Neuronal stem cell (in vitro differentiated cells): ENCODE data around the gene ECSCR.

Source experiments
- DNase-seq: peaks from one replicate; pipeline ENCODE4 v3.0.0-alpha.2; 2013; ENCODE audit warnings: low spot score
- H2AFZ ChIP-seq: one replicate; pipeline ENCODE4 v1.6.1; 2013; ENCODE audit warnings: mild to moderate bottlenecking, low read length, inconsistent platforms
- H2AK5ac ChIP-seq: 2 replicates; pipeline ENCODE4 v1.6.1; 2013; ENCODE audit warnings: low read depth, mild to moderate bottlenecking, inconsistent platforms, low read length, moderate library complexity, mixed read lengths
- H2BK120ac ChIP-seq: 2 replicates; pipeline ENCODE4 v1.6.1; 2013; ENCODE audit warnings: low read depth, mild to moderate bottlenecking, inconsistent platforms, low read length, moderate library complexity, mixed read lengths
- H2BK12ac ChIP-seq: one replicate; pipeline ENCODE4 v1.6.1; 2013; ENCODE audit warnings: low read length, inconsistent platforms
- H2BK15ac ChIP-seq: 2 replicates; pipeline ENCODE4 v1.6.1; 2013; ENCODE audit warnings: mild to moderate bottlenecking, low read length, inconsistent platforms, mixed read lengths
- H2BK5ac ChIP-seq: one replicate; pipeline ENCODE4 v1.6.1; 2013; ENCODE audit warnings: inconsistent platforms, mild to moderate bottlenecking, low read length, moderate library complexity
- H3K14ac ChIP-seq: one replicate; pipeline ENCODE4 v1.6.1; 2013; ENCODE audit warnings: low read length, inconsistent platforms
- H3K18ac ChIP-seq: 2 replicates; pipeline ENCODE4 v1.6.1; 2013; ENCODE audit warnings: low read length, inconsistent platforms
- H3K23ac ChIP-seq: 2 replicates; pipeline ENCODE4 v1.6.1; 2013; ENCODE audit warnings: low read depth, mild to moderate bottlenecking, mixed read lengths, low read length, inconsistent platforms; ENCODE audit not compliant: poor library complexity
- H3K27ac ChIP-seq: replicated peaks from 3 replicates; pipeline ENCODE4 v1.5.1; 2013; ENCODE audit warnings: low read length, inconsistent platforms
- H3K27me3 ChIP-seq, 3 experiments: 2 replicates each; pipeline ENCODE4 v1.6.1; 2013; ENCODE audit warnings: low read length in 3 of 3, mild to moderate bottlenecking in 2 of 3, inconsistent platforms in 1 of 3, low read depth in 1 of 3, mixed read lengths in 1 of 3, moderate library complexity in 1 of 3; ENCODE audit not compliant: control insufficient read depth in 3 of 3, insufficient read depth in 3 of 3
- H3K36me3 ChIP-seq, 2 donors: replicated peaks in 1 of 2; 2 replicates each; pipeline ENCODE4 v1.6.1; 2013; ENCODE audit warnings: low read length in 2 of 2; ENCODE audit not compliant: control insufficient read depth in 2 of 2, insufficient read depth in 2 of 2
- H3K4ac ChIP-seq: 2 replicates; pipeline ENCODE4 v1.6.1; 2013; ENCODE audit warnings: inconsistent platforms, mild to moderate bottlenecking, low read length, moderate library complexity
- H3K4me1 ChIP-seq, 2 donors: 1 replicate in 1 of 2; 2 replicates in 1 of 2; pipeline ENCODE4 v1.6.1; 2013; ENCODE audit warnings: low read length in 2 of 2, low read depth in 1 of 2; ENCODE audit not compliant: control insufficient read depth in 2 of 2, insufficient read depth in 1 of 2
- H3K4me2 ChIP-seq: one replicate; pipeline ENCODE4 v1.6.1; 2013; ENCODE audit warnings: mild to moderate bottlenecking, low read length, inconsistent platforms; ENCODE audit not compliant: insufficient read depth, poor library complexity, severe bottlenecking
- H3K4me3 ChIP-seq, 2 donors: 2 replicates each; pipeline ENCODE4 v1.5.1; 2013; ENCODE audit warnings: low read length in 2 of 2, mild to moderate bottlenecking in 2 of 2, inconsistent platforms in 1 of 2, moderate library complexity in 1 of 2
- H3K79me1 ChIP-seq: one replicate; pipeline ENCODE4 v1.6.1; 2013; ENCODE audit warnings: low read depth, mild to moderate bottlenecking, inconsistent platforms, low read length, moderate library complexity
- H3K9ac ChIP-seq: one replicate; pipeline ENCODE4 v1.6.1; 2013; ENCODE audit warnings: mild to moderate bottlenecking, low read depth, low read length, inconsistent platforms; ENCODE audit not compliant: poor library complexity
- H3K9me3 ChIP-seq, 2 donors: replicated peaks in 1 of 2; 2 replicates each; pipeline versions ENCODE3 to v1.6.1; 2013; ENCODE audit warnings: low read length in 2 of 2, mild to moderate bottlenecking in 2 of 2, inconsistent platforms in 1 of 2, low read depth in 1 of 2, mixed read lengths in 1 of 2, moderate library complexity in 1 of 2; ENCODE audit not compliant: control insufficient read depth in 2 of 2, insufficient read depth in 1 of 2
- H4K8ac ChIP-seq: one replicate; pipeline ENCODE4 v1.6.1; 2013; ENCODE audit warnings: low read depth, mild to moderate bottlenecking, inconsistent platforms, low read length, moderate library complexity
- H4K91ac ChIP-seq: one replicate; pipeline ENCODE4 v1.6.1; 2013; ENCODE audit warnings: low read length, low read depth, mild to moderate bottlenecking, inconsistent platforms; ENCODE audit not compliant: poor library complexity
- WGBS, 2 donors: extraction: QIAGEN DNeasy Blood & Tissue Kit; methylation state at CpG; one replicate each; pipeline ENCODE4 v1.1.7; 2013; ENCODE audit warnings: missing lambda C conversion rate in 2 of 2, mixed read lengths in 1 of 2; ENCODE audit not compliant: insufficient read length in 2 of 2, insufficient replicate concordance in 1 of 2; ENCODE audit errors: extremely low coverage in 2 of 2; 5-methylcytosine and 5-hydroxymethylcytosine counted together

ECSCR gene

DNA sequence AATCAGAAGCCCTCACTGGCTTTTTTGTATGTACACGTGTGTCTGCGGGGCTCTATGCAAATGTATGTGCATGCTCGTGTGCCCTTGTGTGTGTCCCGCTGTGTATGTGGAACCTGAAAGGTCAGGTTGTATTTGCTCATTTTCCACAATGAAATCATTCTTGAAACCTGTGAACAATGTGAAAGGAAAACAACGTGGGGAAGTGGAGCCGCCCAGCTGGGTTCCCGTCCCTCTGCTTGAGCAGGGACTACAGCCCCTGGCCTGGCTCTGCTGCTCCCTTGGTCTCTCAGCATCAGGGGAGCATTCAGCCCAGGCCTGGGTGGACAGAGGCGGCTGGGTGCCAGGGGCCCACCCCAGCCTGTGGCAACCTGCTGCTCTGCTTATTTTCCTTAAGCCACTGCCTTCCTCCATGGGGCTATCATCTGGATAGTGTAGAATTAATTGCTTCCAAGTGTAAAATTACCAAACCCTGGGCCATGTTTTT, 3.0 kb downstream of the ECSCR start:
- H2AK5ac ChIP-seq: no peak overlapping the region
- H3K4me1 ChIP-seq: peaks cover 4 to 5% of the 10 kb centered on the region in 2 donors
- no peak overlapping the region for H2BK5ac ChIP-seq
- no CpG with 5 or more reads among the region's 8 CpGs for WGBS, 2 donors
- no peaks in the 10 kb centered on the region for H3K9me3 ChIP-seq
- H2BK15ac ChIP-seq: no peak overlapping the region
- no peak overlapping the region for H3K4me3 ChIP-seq
- no peak overlapping the region for H3K14ac ChIP-seq
- H3K79me1 ChIP-seq: no peaks in the 10 kb centered on the region
- no peaks in the 10 kb centered on the region for H3K36me3 ChIP-seq
- no peak overlapping the region for H2BK12ac ChIP-seq
- no peak for DNase-seq
- no peak overlapping the region for H3K4ac ChIP-seq
- H3K4me2 ChIP-seq: no peak overlapping the region
- no peak overlapping the region for H3K18ac ChIP-seq
- peaks cover 0 to 4% (median 0%) of the 10 kb centered on the region in 3 experiments for H3K27me3 ChIP-seq
- H2AFZ ChIP-seq: peak overlapping the region; percentile 40
- no peak overlapping the region for H3K27ac ChIP-seq
- H4K8ac ChIP-seq: no peak overlapping the region
- H3K23ac ChIP-seq: no peak overlapping the region
- H2BK120ac ChIP-seq: no peak overlapping the region
- no peak overlapping the region for H3K9ac ChIP-seq
- H4K91ac ChIP-seq: no peak overlapping the region

- H2BK12ac ChIP-seq: no peak overlapping the region
- no peak overlapping the region for H3K9ac ChIP-seq
- H3K27me3 ChIP-seq: peaks cover 0 to 4% (median 3%) of the 10 kb centered on the region in 3 experiments
- H4K8ac ChIP-seq: no peak overlapping the region
- H3K4me2 ChIP-seq: no peak overlapping the region
- H3K18ac ChIP-seq: no peak overlapping the region
- peaks cover 4 to 5% of the 10 kb centered on the region in 2 donors for H3K4me1 ChIP-seq
- no CpG with 5 or more reads among the region's 8 CpGs for WGBS, 2 donors
- H2AFZ ChIP-seq: peak overlapping the region; percentile 40
- H3K27ac ChIP-seq: no peak overlapping the region
- H3K9me3 ChIP-seq: peaks cover 0 to 2% of the 10 kb centered on the region in 2 donors
- no peak overlapping the region for H2AK5ac ChIP-seq
- no peak overlapping the region for H4K91ac ChIP-seq
- no peak overlapping the region for H2BK15ac ChIP-seq
- H2BK120ac ChIP-seq: no peak overlapping the region
- no peak overlapping the region for H3K4me3 ChIP-seq
- H2BK5ac ChIP-seq: no peak overlapping the region
- H3K79me1 ChIP-seq: peaks cover 2% of the 10 kb centered on the region
- no peak for DNase-seq
- no peak overlapping the region for H3K4ac ChIP-seq
- H3K14ac ChIP-seq: no peak overlapping the region
- H3K23ac ChIP-seq: no peak overlapping the region
- no peaks in the 10 kb centered on the region for H3K36me3 ChIP-seq
Observed at GRCh38 chr5:139458580-139459407, 3.7 kb downstream of the ECSCR start.

DNA sequence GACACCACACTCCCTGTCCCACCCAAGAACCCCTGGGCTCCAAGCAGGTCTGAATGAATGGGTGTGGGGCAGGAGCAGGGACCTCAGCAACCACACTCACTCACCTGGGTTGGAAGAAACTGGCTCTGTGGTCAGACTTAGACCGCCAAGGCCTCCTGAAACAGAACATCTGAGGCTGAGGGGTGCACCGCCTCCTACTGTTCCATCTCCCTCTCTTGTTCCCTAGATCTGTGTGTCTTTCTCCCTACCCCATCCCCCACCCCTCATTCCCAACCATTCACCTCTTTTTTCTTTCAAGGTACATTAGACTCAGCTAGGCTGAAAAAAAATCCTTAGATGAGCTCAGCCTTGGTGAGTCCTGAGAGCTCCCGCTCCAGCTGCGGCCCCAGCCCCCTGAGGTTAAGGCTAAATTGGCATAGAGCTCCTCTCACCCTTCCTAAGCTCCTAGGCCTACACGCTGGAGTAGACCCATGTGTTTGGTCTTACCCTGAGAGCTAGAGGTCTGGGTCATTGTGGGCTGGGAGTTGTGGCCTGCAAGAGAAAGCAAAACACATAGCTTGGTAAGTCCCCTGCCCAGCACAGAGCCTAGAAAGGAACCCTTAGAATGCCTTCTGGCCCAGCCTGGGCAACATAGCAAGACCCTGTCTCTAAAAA, 4.8 kb downstream of the ECSCR start:
- no peak for DNase-seq
- peaks cover 2% of the 10 kb centered on the region for H3K79me1 ChIP-seq
- H2BK5ac ChIP-seq: no peak overlapping the region
- H3K9me3 ChIP-seq: peaks cover 0 to 5% of the 10 kb centered on the region in 2 donors
- H4K91ac ChIP-seq: no peak overlapping the region
- peaks cover 0 to 4% (median 3%) of the 10 kb centered on the region in 3 experiments for H3K27me3 ChIP-seq
- no peak overlapping the region for H3K14ac ChIP-seq
- H2AK5ac ChIP-seq: no peak overlapping the region
- H3K4me3 ChIP-seq: no peak overlapping the region
- H3K4me2 ChIP-seq: no peak overlapping the region
- H3K36me3 ChIP-seq: no peaks in the 10 kb centered on the region
- H2AFZ ChIP-seq: no peak overlapping the region
- no peak overlapping the region for H2BK120ac ChIP-seq
- H2BK15ac ChIP-seq: no peak overlapping the region
- H3K4ac ChIP-seq: no peak overlapping the region
- peak overlapping the region; percentile 45 for H3K9ac ChIP-seq
- H3K4me1 ChIP-seq: peaks cover 2 to 3% of the 10 kb centered on the region in 2 donors
- WGBS, 2 donors: no CpG with 5 or more reads among the region's 5 CpGs
- H3K18ac ChIP-seq: no peak overlapping the region
- H3K23ac ChIP-seq: no peak overlapping the region
- H4K8ac ChIP-seq: no peak overlapping the region
- H2BK12ac ChIP-seq: no peak overlapping the region
- H3K27ac ChIP-seq: no peak overlapping the region

- H4K8ac ChIP-seq: no peak overlapping the region
- H2AFZ ChIP-seq: no peak overlapping the region
- H3K23ac ChIP-seq: no peak overlapping the region
- H3K9ac ChIP-seq: peak overlapping the region; percentile 45
- H2BK15ac ChIP-seq: no peak overlapping the region
- H3K4me3 ChIP-seq: no peak overlapping the region
- no peak overlapping the region for H3K14ac ChIP-seq
- no CpG with 5 or more reads among the region's 5 CpGs for WGBS, 2 donors
- no peak overlapping the region for H3K27ac ChIP-seq
- no peak overlapping the region for H3K4ac ChIP-seq
- peaks cover 0 to 2% of the 10 kb centered on the region in 2 donors for H3K4me1 ChIP-seq
- no peak overlapping the region for H2BK12ac ChIP-seq
- no peaks in the 10 kb centered on the region for H3K36me3 ChIP-seq
- peaks cover 0 to 7% of the 10 kb centered on the region in 2 donors for H3K9me3 ChIP-seq
- H2AK5ac ChIP-seq: no peak overlapping the region
- H4K91ac ChIP-seq: no peak overlapping the region
- H2BK120ac ChIP-seq: no peak overlapping the region
- DNase-seq: no peak
- peaks cover 0 to 4% (median 3%) of the 10 kb centered on the region in 3 experiments for H3K27me3 ChIP-seq
- no peak overlapping the region for H2BK5ac ChIP-seq
- peaks cover 2% of the 10 kb centered on the region for H3K79me1 ChIP-seq
- no peak overlapping the region for H3K18ac ChIP-seq
- H3K4me2 ChIP-seq: no peak overlapping the region
Observed at GRCh38 chr5:139457241-139457640, 5.3 kb downstream of the ECSCR start.
